Measurements from ENCODE around the gene KCNK4.

KCNK4 gene

DNA sequence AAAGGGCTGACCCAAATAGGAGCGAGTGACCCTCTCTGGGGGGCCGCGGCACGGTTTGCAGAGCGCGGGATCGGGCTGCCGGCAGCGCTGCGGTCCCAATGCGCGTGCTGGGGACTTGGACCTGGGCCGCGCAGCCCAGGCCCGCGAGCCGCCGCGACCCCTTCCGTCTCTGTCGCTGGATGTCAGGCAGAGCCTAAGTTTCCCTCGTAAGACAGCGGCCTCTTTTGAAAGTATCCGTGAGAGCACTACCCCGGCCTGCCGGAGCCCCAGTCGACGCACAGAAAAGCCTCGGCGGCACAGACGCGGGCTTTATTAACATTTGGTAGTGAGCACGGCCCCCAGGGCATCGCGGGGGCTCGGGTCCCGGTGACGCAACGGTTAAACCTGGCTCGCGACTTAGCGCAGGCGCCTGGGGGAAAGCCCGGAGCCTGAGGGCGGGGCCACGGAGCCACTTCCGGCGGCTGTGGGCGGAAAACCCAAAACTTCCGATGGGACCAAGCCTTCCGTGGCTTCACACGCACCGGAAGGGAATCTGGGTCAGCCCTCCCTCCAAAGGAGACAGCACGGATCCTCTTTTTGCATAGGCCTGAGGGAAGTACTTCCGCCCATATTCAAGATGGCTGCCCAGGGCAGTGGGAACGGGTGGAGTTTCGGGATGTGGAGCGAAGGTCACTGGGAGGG lies 21.4 kb upstream of the KCNK4 start:
- H3K4me3 ChIP-seq (ENCODE audit: low read length), result peak overlapping the region; percentile 80
- DNase-seq (ENCODE audit: low read depth), result peak; percentile 100
- TF ChIP-seq, protein P1, sequence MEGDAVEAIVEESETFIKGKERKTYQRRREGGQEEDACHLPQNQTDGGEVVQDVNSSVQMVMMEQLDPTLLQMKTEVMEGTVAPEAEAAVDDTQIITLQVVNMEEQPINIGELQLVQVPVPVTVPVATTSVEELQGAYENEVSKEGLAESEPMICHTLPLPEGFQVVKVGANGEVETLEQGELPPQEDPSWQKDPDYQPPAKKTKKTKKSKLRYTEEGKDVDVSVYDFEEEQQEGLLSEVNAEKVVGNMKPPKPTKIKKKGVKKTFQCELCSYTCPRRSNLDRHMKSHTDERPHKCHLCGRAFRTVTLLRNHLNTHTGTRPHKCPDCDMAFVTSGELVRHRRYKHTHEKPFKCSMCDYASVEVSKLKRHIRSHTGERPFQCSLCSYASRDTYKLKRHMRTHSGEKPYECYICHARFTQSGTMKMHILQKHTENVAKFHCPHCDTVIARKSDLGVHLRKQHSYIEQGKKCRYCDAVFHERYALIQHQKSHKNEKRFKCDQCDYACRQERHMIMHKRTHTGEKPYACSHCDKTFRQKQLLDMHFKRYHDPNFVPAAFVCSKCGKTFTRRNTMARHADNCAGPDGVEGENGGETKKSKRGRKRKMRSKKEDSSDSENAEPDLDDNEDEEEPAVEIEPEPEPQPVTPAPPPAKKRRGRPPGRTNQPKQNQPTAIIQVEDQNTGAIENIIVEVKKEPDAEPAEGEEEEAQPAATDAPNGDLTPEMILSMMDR (conservative IDR thresholded peaks at IDR 0.05; ENCODE audit: low read length), result no peak

DNA sequence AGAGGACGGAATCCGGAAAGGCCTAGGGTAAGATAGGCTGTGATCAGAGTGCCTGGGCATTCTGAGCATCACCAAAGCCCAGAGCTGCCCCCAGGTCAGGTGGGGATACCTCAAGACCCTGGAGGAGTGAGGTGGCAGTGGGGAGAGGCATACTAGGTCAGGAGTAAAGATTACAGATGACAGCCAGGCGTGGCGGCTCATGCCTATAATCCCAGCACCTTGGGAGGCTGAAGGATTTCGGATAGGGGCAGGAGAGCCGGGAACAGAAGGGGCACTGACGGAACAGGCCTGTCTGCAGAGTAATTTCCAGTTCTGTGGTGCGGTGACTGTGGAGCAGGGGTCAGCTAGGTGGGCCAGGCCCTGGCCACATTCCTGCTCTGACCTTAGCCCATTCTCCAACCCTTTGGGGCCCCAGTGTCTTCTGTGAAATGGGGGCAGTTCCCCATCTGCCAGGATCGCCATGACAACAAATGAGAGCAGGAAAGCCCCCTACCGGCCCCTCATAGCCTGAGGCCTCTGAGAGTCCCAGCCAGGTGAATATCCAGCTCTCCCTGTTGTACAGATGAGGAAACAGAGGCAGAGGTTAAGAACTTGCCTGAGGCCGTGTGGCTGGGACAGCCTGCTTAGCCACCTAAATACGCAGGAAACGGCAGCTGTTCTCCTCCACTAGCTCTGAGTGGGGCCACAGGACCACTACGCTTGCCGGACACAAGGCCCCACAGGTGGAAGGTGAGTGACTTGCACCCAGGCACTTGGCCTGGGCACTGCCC lies 15.9 kb upstream of the KCNK4 start:
- TF ChIP-seq, protein P1 (conservative IDR thresholded peaks at IDR 0.05; ENCODE audit: low read length), result no peak
- H3K4me3 ChIP-seq (ENCODE audit: low read length), result no peak overlapping the region
- DNase-seq (ENCODE audit: low read depth), result no peak

DNA sequence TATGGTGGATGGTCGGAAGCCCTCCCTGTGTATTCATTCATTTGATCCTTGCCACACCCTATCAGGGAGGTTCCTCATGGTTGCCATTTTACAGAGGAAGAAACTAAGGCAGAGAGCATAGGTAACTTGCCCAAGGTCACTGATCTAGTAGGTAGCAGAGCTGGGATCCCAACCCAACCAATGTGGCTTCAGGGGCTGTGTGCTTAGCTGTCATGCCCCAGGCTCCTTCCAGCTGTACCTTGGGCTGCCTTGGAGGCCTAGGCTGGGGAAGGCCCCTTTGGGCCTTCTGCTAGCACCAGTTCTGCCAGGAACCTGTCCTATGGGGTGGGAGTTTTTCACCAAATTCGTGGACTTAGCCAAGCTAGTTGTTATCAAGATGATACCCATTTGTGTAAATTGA lies 15.3 kb upstream of the KCNK4 start:
- DNase-seq (ENCODE audit: low read depth), result no peak
- TF ChIP-seq, protein P1 (conservative IDR thresholded peaks at IDR 0.05; ENCODE audit: low read length), result no peak

DNA sequence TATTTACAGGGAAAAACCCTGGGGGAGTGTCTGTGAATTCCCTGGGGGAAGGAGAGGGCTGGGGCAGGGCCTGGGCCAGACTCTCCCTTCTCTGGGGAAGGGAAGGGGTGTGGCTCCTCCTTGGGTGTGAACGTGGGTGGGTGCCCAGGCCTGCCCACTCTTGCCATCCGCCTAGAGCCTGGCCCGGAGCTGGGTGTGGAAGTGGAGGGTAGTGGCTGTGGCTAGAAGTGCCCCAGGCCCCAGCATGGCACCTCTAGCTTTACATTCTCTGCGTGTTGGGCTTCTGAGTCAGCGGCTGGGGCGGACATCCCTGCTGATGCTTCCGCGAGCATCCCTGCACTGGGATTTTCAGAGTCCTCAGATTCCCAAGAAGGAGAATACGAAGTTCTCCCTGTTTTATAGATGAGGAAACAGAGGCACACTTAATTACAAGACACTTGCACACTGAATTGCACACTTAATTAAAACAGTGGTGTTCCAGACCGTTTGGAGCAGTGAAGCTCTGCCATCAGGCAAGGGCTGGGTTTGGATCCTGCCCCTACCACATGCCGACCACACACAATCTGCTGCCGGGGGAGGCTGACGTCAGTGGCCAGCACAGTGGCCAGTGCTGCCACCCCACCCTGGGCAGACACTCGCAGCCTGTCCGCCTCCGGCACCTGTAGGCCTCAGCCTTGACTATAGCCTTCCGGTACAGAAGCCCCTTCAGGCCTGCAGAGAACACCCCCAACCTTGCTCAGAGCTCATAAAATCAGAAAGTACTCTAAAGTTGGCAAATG lies 14.3 kb upstream of the KCNK4 start:
- TF ChIP-seq, protein P1 (conservative IDR thresholded peaks at IDR 0.05; ENCODE audit: low read length), result no peak
- no peak overlapping the region for H3K4me3 ChIP-seq (ENCODE audit: low read length)

More for the DNA sequence above, 15.3 kb upstream of the KCNK4 start:
- H3K4me3 ChIP-seq (ENCODE audit: low read length), result no peak overlapping the region

DNA sequence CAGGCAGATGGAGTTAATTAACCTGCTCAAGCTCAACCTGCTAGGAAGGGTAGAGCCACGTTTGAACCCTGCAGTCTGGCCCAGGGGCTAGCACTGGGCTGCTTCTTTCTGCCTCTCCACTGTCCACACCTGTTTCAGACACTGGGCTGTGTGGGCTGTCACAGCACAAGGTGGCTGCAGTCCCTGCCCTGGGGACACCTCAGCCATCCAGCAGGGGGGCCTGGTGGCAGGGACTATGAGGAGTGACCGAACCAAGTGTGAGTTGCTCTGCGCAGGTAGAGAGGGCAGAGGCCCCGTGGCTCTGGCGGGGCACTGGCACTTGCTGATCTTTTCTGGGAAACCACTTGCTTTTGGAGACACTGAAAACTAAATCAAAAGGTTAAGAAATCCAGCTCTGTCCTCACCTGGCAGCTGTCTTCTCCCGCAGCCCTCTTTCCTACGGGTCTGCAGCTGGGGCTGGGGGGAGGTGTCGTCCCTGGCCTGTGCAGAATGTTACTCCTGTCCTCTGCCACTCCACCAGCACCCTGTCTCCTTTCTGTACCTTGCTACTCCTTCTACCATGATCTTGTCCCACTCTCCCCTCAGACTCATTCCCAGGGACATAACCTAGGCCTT lies 12.4 kb upstream of the KCNK4 start:
- TF ChIP-seq, protein P1 (conservative IDR thresholded peaks at IDR 0.05; ENCODE audit: low read length), result no peak
- no peak overlapping the region for H3K4me3 ChIP-seq (ENCODE audit: low read length)

More for the DNA sequence above, 14.3 kb upstream of the KCNK4 start:
- peak; percentile 80 for DNase-seq (ENCODE audit: low read depth)

DNA sequence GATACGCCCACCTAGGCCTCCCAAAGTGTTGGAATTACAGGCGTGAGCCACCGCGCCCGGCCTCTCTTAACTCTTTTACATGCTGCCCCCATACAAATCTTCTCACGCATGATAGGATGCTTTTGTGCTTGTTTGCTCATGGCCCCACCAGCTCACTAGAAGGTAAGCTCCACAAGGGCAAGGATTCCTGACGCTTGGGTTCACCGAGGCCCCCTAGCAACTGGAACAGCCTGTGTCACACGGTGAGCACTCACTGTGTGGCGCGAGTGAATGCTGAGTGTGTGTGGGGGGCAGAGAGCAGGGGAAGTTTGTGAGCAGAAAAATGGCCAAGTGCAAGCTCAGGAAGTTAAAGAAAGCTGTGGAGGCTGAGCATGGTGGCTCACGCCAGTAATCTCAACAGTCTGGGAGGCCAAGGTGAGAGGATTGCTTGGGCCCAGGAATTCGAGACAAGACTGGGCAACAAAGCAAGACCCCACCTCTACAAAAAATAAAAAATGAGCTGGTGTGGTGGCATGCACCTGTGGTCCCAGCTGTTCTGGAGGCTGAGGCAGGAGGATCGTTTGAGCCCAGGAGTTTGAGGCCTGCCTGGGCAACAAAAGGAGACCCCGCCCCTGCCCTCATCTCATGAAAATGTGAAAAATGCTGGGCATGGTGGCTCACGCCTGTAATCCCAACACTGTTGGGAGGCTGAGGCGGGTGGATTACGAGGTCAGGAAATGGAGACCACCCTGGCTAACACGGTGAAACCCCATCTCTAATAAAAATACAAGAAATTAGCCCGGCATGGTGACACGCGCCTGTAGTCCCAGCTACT lies 8.9 kb upstream of the KCNK4 start:
- no peak for DNase-seq (ENCODE audit: low read depth)

More for the DNA sequence above, 12.4 kb upstream of the KCNK4 start:
- DNase-seq (ENCODE audit: low read depth), result no peak

More for the DNA sequence above, 8.9 kb upstream of the KCNK4 start:
- TF ChIP-seq, protein P1 (conservative IDR thresholded peaks at IDR 0.05; ENCODE audit: low read length), result no peak
- H3K4me3 ChIP-seq (ENCODE audit: low read length), result no peak overlapping the region
